Effector CD8-positive, alpha-beta T cell (primary cell): ENCODE results near the gene PRKCSH.

ENCODE experiments used
- DNase-seq: peaks from one replicate; lab custom pipeline; 2025; lab: John Stamatoyannopoulos, UW

Gene PRKCSH

GRCh38 chr19:11499220-11499726 lies 63.8 kb downstream of the PRKCSH start:
- DNase-seq, result no peak

- no peak for DNase-seq
Measured at GRCh38 chr19:11499890-11500420, 64.5 kb downstream of the PRKCSH start.
